NOMO-1 treated with dmso at 0.1 percent for 144 hours (cell line): ENCODE results near the gene GYPB.
"Not testable (repeated sequence)": the region's sequence is repeated elsewhere in the genome, so short reads cannot be mapped to it uniquely, and the experiment has no call there.

Source experiments
- DNase-seq: peaks from one replicate; lab custom pipeline; 2025; ENCODE audit not compliant: unreplicated experiment; lab: John Stamatoyannopoulos, UW

The GYPB gene

GRCh38 chr4:144019277-144019676 is at the start of gene GYPB:
Gene GYPB (minus strand): TSS chr4:144019380. CDS start chr4:144019287, 93 bp downstream.
- DNase-seq: not testable (repeated sequence)

- DNase-seq: not testable (repeated sequence)
Measured at GRCh38 chr4:144061556-144061955, 42.4 kb upstream of the GYPB start.

GRCh38 chr4:144060234-144060859 is 41.2 kb upstream of the GYPB start:
- DNase-seq: not testable (repeated sequence)

GRCh38 chr4:144056800-144057199 is 37.6 kb upstream of the GYPB start:
- no peak for DNase-seq

- DNase-seq: not testable (repeated sequence)
Measured at GRCh38 chr4:144055336-144055735, 36.2 kb upstream of the GYPB start.

- DNase-seq: not testable (repeated sequence)
Measured at GRCh38 chr4:144051494-144051893, 32.3 kb upstream of the GYPB start.

- not testable (repeated sequence) for DNase-seq
Measured at GRCh38 chr4:144050631-144051030, 31.5 kb upstream of the GYPB start.

- DNase-seq: not testable (repeated sequence)
Measured at GRCh38 chr4:144049495-144050424, 30.6 kb upstream of the GYPB start.

- not testable (repeated sequence) for DNase-seq
Measured at GRCh38 chr4:144044936-144045335, 25.8 kb upstream of the GYPB start.

GRCh38 chr4:144032580-144032979 is 13.4 kb upstream of the GYPB start:
- DNase-seq: not testable (repeated sequence)

- not testable (repeated sequence) for DNase-seq
Measured at GRCh38 chr4:144031875-144032274, 12.7 kb upstream of the GYPB start.

GRCh38 chr4:144031369-144031768 is 12.2 kb upstream of the GYPB start:
- not testable (repeated sequence) for DNase-seq

- not testable (repeated sequence) for DNase-seq
Measured at GRCh38 chr4:144030708-144031107, 11.5 kb upstream of the GYPB start.

GRCh38 chr4:144026682-144027081 is 7.5 kb upstream of the GYPB start:
- not testable (repeated sequence) for DNase-seq

- DNase-seq: not testable (repeated sequence)
Measured at GRCh38 chr4:144024399-144025053, 5.3 kb upstream of the GYPB start.

- DNase-seq: not testable (repeated sequence)
Measured at GRCh38 chr4:144022772-144023400, 3.7 kb upstream of the GYPB start.

GRCh38 chr4:144021336-144021990 is 2.3 kb upstream of the GYPB start:
- DNase-seq: not testable (repeated sequence)

GRCh38 chr4:144018223-144019000 is 768 bp downstream of the GYPB start:
- DNase-seq: not testable (repeated sequence)

- DNase-seq: not testable (repeated sequence)
Measured at GRCh38 chr4:144017271-144017670, 1.9 kb downstream of the GYPB start.
